HG03095 (cell line): ENCODE data around the gene BRK1.
"Not testable (repeated sequence)": the region's sequence is repeated elsewhere in the genome, so short reads cannot be mapped to it uniquely, and the experiment has no call there.

Experiments used
- ATAC-seq: cut with Tn5 transposase; IDR thresholded peaks from one replicate; pipeline ENCODE4 v1.9.1; 2021; ENCODE audit warnings: moderate library complexity; ENCODE audit not compliant: unreplicated experiment

The BRK1 gene

DNA sequence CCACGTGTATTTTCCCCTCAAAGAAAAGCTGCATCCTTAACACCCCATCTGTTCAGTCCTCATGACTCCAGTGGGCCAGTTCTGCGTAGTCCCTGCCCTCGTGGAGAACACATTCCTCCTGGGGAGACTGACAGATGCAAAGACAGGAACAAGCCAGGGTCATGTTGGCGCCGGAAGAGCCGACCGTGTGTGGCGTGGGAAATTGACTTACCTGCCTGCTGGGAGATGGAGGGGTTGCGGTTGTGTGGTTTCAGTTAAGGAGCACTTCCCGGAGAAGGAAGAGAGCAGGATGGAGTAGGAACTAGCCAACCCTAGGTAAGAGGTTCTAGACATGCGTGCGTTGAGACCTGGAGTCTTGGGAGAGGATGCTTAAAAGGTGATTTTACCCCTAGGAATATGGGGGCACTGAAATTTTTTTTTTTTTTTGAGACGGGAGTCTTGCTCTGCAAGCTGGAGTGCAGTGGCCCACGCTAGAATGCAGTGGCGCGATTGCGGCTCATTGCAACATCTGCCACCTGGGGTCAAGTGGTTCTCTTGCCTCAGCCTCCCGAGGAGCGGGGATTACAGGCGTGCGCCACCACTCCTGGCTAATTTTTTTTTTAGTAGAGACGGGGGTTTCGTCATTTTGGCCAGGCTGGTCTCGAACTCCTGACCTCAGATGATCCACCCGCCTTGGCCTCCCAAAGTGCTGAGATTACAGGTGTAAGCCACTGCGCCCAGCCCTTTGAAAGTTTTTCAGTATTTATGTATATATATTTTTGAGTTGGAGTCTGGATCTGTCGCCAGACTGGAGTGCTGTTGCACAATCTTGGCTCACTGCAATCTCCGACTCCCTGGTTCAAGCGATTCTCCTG lies 27.5 kb downstream of the BRK1 start:
- no peak for ATAC-seq

DNA sequence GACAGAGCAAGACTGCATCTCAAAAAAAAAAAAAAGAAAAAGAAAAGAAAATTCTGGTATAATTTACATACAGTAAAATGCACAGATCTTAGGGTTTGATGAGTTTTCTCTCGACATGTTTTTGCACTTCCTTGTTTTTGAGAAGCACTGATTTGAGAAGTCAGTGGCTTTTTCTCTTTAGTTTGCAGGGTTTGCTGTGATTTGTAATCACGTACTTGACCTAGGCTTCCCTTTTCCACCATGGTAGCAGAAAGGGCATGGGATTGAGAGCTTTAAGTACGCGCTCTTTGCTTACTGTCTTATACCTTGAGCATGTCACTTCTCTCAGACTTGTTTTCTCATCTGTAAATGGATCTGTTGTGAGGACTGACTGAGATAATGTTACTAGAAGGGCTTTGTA lies 30.2 kb downstream of the BRK1 start:
- ATAC-seq, result no peak

DNA sequence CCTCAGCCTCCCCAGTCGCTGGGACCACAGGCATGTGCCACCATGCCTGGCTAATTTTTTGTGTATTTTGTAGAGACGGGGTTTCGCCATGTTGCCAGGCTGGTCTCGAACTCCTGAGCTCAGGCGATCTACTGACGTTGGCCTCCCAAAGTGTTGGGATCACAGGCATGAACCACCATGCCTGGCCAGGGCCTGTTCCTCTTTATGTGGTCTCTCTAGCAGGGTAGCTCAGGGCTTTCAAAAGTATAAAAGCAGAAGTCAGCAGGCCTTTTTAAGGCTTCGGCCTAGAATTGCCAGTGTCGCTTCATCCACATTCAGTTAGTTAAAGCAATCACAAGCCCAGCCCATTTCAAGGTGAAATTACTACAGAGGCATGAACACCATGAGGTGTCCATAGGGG lies 33.8 kb downstream of the BRK1 start:
- no peak for ATAC-seq

DNA sequence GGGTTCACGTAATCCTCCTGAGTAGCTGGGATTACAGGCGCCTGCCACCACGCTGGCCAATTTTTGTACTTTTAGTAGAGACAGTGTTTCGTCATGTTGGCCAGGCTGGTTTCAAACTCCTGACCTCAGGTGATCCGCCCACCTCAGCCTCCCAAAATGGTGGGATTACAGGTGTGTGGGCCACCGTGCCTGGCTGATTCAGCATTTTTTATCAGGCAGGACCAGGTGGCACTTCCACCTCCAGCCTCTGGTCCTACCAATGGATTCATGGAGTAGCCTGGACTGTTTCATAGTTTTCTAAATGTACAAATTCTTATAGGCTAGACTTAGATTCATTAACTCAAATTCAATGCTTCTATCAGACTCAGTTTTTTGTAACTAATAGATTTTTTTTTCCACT lies 35.5 kb downstream of the BRK1 start:
- ATAC-seq, result no peak

DNA sequence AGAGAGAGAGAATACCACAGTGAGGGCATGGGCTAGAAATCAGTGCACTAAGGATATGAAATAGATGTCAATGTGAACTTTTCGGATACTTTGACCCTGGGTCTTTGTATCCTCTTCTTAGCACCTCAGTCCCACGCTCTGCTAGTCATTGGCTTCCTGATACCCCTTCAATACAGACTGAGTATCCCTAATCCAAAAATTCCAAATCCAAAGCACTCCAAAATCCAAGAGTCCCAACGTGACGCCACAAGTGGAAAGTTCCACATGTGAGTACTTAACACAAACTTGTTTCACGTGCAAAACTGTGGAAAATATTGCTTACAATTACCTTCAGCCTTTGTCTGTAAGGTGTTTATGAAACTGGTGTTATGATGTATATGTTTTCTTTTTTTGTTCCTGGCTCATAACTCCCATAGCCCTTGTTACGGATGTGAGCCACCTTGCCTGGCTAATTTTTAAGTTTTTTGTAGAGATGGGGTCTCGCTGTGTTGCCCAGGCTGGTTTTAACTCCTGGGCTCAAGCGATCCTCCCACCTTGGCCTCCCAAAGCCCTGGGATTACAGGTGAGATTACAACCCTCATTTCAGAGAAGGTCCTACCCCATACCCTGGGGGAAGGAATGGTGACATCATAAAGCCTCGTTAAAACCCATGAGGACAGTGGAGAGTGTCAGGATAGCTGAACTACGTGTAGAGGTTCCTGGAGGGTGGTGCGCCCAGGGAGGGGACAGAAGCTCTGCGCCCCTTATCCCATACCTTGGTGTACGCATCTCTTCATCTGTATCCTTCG lies 39.1 kb downstream of the BRK1 start:
- ATAC-seq, result no peak

DNA sequence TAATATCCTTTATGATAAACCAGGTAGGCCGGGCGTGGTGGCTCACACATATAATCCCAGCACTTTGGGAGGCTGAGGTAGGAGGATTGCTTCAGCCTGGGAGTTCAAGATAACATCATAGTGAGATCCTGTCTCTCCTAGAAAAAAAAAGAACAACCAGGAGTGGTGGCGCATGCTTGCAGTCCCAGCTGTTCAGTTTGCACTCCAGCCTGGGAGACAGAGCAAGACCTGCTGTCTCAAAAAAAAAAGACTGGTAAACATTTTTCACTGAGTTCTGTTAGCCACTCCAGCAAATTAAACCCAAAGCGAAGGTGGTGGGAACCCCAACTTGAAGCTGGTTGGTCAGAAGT lies 39.6 kb downstream of the BRK1 start:
- ATAC-seq, result no peak

DNA sequence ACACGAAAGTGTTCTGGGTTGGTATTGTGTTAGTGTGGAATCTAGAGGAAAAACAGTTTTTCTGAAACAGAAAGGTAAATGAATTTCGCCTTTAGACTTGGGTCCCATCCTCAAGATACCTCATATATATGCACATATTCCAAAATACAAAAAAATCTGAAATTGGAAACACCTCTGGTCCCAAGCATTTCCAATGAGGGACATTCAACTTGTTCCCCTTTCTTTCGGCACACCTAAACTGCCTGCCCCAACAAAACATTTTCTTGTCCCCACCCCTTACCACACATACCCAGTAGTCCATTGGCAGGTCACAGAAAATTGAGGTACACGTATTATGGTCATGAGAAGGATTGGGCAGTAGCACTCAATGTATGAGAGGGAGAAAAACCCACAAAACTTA lies 40.2 kb downstream of the BRK1 start:
- ATAC-seq, result no peak

DNA sequence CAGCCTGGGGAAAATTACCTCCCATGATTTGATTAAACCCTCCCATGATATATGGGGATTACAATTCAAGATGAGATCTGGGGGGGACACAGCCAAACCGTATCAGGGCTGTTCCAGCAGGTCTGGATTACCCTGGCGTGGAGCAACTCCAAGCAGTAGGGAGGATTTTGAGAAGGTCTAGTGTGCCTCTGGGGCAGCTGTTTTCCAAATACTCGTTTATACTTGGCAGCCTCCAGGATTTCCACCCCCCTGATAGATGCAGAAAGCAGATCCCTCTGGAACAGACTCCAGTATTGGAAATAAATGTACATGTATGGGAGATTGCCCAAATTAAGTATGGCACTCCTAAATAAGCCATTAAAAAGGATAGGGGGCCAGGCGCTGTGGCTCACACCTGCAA lies 41.6 kb downstream of the BRK1 start:
- no peak for ATAC-seq

DNA sequence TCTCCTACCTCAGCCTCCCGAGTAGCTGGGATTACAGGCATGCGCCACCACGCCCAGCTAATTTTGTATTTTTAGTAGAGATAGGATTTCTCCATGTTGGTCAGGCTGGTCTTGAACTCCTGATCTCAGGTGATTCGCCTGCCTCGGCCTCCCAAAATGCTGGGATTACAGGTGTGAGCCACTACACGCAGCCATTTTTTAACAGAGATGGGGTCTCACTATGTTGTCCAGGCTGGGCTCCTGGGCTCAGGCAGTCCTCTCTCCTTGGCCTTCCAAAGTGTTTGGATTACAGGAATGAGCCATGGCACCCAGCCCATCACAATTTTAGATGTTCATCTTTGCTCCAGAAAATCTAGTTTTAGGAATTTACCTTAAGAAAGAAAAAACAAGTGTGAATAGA lies 43.1 kb downstream of the BRK1 start:
- not testable (repeated sequence) for ATAC-seq

DNA sequence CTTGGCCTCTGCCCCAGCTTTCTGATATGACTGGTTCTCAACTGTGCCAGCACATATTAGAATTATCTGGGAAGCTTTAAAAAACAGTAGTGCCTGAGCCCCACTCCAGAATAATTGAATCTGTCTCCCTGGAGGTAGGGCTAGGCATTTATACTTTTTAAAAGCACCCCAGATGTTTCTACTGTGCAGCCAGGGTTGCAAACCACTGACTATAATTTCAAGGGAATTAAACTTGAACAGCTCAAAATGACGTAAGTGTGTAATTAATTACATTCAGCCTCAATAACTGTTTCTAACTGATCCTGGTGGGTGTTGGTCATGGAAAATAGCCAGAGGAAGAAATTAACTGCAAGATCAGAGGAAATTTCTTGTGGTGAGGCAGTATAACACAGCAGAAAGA lies 44.9 kb downstream of the BRK1 start:
- no peak for ATAC-seq

DNA sequence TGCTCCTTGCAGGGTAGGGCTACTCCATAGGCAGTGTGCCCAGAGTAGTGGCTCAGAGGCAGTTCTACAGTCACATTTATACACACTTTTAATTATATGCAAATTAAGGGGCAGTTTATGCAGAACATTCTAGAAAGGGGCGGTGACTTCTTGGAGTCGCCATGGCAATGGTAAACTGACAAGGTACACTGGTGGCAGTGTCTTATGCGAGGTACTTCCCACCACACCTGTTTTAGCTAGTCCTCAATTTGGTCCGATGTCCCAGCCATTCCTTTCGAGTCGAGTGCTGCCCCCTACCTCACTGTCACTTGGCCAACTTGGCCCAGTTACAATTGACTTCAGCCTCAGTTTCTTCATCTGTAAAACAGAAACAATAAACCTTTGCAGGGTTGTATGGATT lies 45.5 kb downstream of the BRK1 start:
- ATAC-seq, result no peak

DNA sequence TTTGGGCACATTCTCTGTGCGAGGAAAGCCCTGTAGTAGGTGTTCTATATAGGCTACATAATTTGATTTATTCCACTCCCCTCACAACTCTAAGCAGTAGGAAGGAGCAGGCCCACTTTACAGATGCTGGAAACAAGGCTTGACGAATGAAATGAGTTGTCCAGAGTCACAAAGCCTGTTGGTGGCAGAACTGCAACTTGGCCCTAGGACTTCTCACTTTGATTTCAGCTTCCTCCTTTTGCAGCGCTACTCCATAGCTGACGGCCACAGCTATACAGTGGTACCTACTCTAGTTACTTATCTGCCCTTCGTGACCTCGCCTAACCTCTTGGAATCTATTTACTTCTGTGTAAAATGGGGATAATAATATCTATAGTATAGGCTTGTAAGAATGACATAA lies 46.7 kb downstream of the BRK1 start:
- ATAC-seq, result no peak

DNA sequence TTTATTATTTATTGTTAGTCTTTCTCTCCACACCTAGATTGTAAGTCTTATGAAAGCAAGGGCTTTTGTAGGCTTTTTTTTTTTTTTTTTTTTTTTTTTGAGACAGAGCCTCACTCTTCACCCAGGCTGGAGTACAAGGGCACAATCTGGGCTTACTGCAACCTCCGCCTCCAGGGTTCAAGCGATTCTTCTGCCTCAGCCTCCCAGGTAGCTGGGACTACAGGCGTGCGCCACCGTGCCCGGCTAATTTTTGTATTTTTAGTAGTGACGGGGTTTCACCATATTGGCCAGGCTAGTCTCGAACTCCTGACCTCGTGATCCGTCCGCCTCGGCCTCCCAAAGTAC lies 48.7 kb downstream of the BRK1 start:
- ATAC-seq, result not testable (repeated sequence)

DNA sequence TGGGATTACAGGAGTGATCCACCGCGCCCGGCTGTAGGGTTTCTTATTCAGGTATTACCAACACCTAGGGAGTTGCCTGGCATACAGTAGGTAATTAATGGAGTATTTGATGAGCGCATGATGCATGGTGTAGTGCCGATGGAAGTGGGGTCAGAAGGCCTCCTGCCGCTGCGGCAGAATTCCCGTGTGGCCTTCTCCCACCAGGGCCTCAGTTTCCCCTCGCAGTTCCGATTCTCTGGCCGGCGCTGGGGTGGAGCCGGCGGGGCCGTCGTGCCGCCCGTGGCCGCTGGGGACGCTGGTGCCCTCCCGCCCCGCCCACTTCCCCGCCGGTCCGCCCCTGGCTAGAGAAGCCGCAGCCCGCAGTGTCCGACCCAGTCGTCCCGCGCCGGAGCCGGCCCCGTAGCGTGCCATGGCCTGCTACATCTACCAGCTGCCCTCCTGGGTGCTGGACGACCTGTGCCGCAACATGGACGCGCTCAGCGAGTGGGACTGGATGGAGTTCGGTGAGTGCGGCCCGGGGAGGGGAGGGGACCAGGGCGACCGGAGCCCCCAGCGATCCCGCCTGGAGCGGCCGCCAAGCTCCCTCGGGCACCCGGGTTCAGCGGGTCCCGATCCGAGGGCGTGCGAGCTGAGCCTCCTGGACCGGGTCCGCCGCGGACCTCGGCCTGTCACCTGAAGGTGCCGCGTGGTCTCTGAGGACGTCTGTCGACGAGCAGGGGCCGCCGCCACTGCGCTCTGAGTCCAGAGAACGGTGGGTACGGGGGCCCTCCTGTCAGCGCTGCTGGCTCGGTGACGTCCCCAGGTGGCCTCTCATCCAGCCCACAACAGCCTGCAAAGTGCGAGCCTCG lies 49.3 kb downstream of the BRK1 start, which contains the start of gene IRAK2:
IRAK2 (plus strand) TSS at position 374 of the 848 bp plus-strand sequence; CDS start at position 410, 36 bp downstream.
- ATAC-seq, result peak; percentile 82

DNA sequence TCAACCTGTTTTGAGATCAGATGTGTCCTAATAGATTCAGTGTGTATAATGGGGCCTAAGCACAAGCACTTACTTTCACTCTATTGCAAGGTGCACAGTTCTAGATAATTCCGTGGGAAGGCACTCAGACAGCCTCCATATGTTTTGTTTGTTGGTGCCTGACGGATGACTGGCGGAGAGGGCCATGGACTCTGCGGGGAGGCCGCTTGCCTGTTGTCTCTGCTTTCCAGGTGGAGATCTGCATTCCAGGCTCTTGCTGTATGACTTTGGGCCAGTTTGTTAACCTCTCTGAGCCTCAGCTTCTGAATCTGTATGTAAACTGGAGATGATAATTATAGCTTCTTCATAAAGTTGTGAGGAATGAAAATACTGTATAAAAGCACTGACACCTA lies 50.7 kb downstream of the BRK1 start:
- ATAC-seq, result no peak

DNA sequence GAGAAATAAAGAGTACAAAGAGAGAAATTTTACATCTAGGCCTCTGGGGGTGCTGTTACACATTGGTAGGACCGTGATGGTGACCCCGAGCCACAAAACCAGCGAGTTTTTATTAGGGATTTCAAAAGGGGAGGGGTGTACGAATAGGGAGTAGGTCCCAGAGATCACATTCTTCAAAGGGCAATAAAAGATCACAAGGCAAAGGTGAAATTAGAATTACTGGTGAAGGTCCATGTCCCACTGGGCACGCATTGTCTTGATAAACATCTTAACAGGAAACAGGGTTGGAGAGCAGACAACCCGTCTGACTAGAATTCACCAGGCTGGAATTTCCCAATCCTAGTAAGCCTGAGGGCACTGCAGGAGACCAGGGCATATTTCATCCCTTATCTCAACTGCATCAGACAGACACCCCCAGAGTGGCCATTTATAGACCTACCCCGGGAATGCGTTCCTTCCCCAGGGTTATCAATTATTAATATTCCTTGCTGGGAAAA lies 53.6 kb downstream of the BRK1 start:
- no peak for ATAC-seq

DNA sequence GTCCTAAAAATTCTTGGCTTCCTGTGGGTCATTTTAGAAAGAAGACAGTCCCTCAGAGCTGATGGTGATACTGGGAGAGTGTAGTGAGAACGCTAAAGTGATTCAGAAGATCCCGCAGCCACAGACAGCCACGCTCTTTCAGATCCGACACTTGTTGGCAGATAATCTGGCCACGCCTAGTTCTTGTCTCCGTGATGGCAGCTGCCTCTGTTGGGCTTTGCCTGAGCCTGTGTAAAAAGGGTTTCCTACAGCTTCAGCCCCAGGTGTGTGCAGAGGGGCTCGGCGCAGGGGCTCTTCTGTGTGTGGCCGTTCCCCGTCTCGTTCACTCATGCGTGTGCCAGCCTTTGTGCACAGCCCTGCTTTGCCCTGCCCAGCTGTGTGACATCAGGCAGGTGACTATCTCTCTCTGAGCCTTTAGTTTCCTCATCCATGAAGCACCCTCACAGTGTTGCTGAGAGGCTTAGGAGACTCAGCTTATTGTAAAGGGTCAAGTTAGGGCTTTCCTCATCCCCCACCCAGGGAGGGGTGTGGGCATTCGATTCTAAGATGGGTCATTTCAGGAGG lies 55.5 kb downstream of the BRK1 start:
- no peak for ATAC-seq

DNA sequence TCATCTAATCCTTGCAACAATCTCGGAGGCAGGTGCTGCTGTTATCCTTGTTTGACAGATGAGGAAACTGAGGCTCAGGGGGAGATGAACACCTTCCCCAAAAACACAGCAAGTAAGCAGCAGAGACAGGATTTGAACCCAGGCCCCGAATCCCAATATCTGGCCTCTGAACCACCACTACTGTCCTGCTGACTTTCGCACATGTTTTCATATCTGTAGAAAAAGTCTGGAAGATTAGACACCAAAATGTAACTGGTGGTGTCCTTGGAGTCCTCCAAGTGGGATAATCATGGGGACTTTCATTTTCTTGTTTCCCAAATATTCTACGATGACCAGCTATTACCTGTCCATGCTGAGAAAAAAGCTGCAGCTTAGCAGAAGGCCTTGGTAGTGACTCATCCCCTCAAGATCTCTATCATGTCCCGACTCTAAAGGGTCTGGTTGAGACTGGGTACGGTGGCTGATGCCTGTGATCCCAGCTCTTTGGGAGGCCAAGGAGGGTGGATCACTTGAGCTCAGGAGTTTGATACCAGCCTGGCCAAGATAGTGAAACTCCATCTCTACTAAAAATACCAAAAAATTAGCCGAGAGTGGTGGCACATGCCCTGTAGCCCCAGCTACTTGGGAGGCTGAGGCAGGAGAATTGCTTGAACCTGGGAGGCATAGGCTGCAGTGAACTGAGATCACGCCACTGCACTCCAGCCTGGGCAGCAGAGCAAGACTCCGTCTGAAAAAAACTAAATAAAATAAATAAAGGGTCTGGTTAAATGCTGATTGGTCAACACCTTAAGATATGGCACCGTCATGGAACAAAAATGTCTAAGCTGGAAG lies 57.8 kb downstream of the BRK1 start:
- no peak for ATAC-seq

DNA sequence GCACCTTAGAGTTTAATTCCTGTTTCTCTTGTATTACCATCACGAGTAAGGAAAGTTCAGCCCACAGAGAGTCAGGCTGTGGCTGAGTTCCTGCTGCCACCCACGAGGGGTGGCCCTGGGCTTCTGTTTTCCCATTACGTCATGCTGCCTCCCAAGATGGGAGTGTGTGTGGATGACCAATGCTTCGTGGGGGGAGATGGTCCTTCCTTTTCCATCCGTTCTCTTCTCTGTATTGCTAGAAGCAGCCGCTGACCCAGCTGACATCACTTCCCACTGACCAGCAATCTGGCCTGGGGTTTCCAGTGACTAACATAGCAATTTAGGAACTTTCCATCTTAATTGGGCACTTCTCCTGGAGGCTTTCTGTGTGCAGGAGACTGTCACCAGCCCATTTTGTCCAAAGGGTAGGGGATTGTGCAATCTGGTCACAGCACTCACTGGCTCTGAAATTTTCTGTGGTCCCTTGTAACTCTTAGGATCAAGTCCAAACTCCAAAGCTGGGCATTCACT lies 58.5 kb downstream of the BRK1 start:
- ATAC-seq, result no peak

DNA sequence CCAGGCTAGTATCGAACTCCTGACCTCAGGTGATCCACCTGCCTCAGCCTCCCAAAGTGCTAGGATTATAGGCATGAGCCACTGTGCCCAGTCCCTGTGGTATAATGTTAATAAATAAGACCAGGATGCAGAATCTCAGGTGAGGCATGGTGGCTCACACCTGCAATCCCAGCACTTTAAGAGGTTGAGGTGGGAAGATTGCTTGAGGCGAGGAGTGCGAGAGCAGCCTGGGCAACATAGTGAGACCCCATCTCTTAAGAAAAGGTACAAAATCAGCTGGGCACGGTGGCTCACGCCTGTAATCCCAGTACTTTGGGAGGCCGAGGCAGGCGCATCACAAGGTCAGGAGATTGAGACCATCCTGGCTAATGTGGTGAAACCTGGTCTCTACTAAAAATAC lies 59.9 kb downstream of the BRK1 start:
- not testable (repeated sequence) for ATAC-seq
